Fibroblast of the aortic adventitia (primary cell): ENCODE results near the gene UGT1A3. TPM values are rescaled to one million over a fixed set of nuclear protein-coding genes. Genes with fewer than 3 reads are reported as not detected.
"Not testable (repeated sequence)": the region's sequence is repeated elsewhere in the genome, so short reads cannot be mapped to it uniquely, and the experiment has no call there.

Experiments
- DNase-seq: peaks from one replicate; pipeline ENCODE4 v3.0.0-alpha.2; 2010; ENCODE audit warnings: low read depth
- H3K4me3 ChIP-seq: 2 replicates; pipeline ENCODE4 v1.5.1; 2011; ENCODE audit warnings: low read depth, mild to moderate bottlenecking, control low read depth, low read length, moderate library complexity
- total RNA-seq: library from RNA; depleted of rRNA; stranded (reverse); fragments of >200 nt; gene quantifications from 2 replicates; pipeline ENCODE4 v1.2.3, GENCODE V29; 2012; ENCODE audit warnings: low replicate concordance
- TF ChIP-seq, protein P1 (sequence below): IDR thresholded peaks from 2 replicates; pipeline ENCODE4 v1.5.1; 2011; ENCODE audit warnings: mild to moderate bottlenecking, low read length, control low read depth, inconsistent platforms; ENCODE audit not compliant: insufficient read depth

Gene UGT1A3
- total RNA-seq, 1 donor = not detected

DNA sequence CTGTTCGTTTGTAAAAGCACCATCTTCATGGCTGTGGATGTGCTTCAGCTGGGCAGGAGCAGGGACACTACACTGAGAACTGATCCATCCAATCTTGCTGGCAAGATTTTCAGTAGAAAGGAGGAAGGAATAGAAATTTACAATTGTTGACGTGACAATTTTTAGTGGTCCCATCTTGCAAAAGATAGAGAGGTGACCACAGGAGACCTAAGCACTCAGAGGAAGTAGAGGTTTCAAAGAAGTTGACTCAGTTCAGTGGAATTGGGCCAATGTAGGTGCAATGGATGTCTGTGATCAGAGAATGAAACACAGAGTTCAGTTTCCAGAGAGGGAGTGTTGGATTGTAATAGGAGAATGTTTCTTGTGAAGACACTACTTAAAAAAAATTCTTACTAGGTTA is 14.7 kb upstream of the UGT1A3 start:
- H3K4me3 ChIP-seq = no peak overlapping the region
- DNase-seq = no peak
- TF ChIP-seq, protein P1, sequence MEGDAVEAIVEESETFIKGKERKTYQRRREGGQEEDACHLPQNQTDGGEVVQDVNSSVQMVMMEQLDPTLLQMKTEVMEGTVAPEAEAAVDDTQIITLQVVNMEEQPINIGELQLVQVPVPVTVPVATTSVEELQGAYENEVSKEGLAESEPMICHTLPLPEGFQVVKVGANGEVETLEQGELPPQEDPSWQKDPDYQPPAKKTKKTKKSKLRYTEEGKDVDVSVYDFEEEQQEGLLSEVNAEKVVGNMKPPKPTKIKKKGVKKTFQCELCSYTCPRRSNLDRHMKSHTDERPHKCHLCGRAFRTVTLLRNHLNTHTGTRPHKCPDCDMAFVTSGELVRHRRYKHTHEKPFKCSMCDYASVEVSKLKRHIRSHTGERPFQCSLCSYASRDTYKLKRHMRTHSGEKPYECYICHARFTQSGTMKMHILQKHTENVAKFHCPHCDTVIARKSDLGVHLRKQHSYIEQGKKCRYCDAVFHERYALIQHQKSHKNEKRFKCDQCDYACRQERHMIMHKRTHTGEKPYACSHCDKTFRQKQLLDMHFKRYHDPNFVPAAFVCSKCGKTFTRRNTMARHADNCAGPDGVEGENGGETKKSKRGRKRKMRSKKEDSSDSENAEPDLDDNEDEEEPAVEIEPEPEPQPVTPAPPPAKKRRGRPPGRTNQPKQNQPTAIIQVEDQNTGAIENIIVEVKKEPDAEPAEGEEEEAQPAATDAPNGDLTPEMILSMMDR = no peak

DNA sequence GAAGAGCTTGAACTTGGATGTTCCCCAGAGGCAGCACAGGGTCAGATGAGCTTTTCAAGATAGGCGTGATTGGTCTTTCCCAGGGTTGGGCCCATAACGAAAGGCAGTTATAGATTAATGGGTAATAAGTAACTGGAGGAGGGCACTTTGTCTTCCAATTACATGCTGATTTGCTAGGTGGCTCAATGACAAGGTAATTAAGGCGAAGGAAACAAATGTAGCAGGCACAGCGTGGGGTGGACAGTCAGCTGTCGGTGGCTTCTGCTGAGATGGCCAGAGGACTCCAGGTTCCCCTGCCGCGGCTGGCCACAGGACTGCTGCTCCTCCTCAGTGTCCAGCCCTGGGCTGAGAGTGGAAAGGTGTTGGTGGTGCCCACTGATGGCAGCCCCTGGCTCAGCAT is 10.3 kb upstream of the UGT1A3 start, which contains the start of gene UGT1A4:
Gene UGT1A4 (plus strand): TSS at position 185 of the 400 bp plus-strand sequence. CDS start 85 bp downstream, at position 270.
- no peak within 1 kb of the TSS for H3K4me3 ChIP-seq
- no peak for DNase-seq
- TF ChIP-seq, protein P1 = no peak

DNA sequence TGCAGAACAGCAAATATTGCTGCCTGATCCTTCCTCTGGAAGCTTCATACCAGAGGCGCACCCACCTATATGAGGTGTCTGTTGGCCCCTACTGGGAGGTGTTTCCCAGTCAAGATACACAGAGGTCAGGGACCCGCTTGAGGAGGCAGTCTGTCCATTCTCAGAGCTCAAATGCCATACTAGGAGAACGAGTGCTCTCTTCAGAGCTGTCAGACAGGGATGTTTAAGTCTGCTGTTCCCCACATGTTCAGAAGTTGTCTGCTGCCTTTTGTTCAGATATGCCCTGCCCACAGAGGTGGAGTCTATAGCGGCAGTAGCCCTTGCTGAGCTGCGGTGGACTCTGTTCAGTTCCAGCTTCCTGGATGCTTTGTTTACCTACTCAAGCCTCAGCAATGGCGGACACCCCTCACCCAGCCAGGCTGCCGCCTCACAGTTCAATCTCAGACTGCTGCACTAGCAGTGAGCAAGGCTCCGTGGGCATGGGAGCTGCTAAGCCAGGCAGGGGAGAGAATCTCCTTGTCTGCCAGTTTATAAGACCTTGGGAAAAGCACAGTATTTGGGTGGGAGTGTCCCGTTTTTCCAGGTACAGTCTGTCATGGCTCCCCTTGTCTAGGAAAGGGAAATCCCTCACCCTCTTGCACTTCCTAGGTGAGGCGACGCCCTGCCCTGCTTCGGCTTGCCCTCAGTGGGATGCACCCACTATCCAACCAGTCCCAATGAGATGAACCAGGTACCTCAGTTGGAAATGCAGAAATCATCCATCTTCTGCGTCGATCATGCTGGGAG is 8.2 kb downstream of the UGT1A3 start:
- not testable (repeated sequence) for H3K4me3 ChIP-seq, DNase-seq

DNA sequence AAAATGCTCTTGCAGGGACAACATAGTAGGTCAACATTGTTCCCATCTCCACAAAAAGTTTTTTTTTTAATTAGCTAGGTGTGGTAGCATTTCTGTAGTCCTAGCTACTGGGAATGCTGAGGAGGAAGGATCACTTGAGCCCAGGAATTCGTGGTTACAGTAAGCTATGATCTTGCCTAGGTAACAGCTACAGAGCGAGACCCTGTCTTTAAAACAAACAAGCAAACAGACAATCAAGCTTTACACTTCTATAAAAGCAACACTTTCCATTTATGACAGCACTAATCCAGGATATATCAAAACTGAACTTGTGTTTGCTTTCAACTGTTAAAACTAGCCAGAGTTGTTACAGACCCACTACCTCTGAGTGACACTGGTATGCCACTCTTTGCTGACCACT is 12.0 kb downstream of the UGT1A3 start:
- TF ChIP-seq, protein P1 = no peak
- no peak overlapping the region for H3K4me3 ChIP-seq
- DNase-seq = no peak

DNA sequence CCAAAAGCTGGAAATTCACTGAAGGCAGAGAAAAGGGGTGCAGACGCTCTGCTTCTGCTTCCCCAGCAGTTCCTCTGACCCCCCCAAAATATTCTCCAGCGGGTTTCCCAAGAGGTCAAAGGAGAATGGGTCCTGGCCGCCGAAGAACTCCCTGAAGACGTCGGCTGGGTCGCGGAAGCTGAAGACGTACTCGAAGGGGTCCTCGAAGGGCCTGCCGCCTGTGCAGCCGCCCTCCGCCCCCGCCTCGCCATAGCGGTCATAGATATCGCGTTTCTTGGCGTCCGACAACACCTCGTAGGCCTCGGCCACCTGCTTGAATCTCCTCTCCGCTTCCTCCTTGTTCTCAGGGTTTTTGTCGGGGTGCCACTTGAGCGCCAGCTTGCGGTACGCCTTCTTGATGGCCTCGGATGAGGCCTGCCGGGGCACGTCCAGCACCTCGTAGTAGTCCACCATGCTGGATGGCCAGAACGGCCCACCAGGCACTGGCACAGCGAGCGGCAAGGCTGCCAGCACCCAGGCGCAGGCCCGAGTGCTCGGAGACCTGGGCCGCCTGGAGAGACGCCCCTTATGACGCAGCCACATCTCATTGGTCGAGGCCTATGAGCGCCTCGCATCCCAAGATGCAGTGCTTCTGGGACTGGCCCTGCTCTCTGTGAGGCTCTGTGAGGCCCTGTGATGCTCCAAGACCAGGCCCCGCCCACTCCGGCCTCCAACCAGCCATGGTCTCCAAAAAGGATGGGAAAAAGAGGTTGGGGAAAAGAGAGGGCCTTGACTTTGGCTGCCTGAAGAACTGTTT is 14.8 kb downstream of the UGT1A3 start:
- TF ChIP-seq, protein P1 = no peak

DNA sequence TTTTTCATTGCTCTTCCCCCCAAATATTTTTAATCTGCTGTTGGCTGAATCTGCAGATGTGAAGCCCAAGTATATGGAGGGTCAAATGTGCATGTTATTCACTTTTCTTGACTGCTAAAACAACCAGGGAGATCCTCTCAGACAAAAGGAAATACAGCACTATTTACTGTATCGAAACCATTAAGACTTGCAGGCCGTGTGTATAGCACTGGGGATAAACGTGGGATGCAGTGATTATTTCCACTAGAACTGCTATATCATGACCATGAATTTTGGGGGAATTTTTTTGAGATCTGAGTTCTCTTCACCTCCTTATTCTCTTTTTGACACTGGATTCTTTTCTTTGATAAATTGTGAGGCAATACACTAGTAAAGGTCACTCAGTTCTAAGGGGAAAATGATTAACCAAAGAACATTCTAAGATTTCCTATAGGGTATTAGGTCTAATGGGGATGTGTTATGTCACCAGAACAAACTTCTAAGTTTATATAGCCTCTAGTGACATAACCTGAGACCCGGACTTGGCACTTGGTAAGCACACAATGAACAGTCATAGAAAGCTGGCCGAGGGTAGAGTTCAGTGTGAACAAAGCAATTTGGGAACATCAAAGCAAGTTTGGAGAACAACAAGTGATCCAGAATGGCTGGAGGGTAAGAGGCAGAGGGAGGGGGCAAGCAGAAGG is 16.4 kb downstream of the UGT1A3 start:
- no peak for DNase-seq
- TF ChIP-seq, protein P1 = no peak
- H3K4me3 ChIP-seq = no peak overlapping the region

More for the DNA sequence above, 14.8 kb downstream of the UGT1A3 start:
- no peak overlapping the region for H3K4me3 ChIP-seq
- DNase-seq = no peak

DNA sequence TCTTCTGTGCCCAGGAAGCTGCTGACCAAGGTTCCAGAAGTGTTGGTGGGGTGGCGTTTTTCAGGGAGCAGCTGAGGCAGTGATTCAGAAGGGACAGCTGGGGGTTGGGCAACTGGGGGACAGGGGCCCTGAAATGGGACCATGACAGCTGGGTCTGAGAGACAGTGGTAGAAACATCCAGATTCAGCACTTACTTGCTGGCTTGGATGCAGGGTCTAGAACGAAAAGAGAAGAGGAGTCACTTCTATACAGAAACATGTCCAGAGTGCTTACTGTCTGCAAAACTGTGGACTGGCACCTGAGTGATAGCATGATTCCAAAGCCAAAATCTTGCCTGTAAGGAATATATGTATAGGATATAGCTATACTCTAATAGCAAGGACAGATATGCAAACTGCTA is 17.0 kb downstream of the UGT1A3 start:
- not testable (repeated sequence) for H3K4me3 ChIP-seq

More for the DNA sequence above, 17.0 kb downstream of the UGT1A3 start:
- DNase-seq = not testable (repeated sequence)
